IMR-90 (cell line): ENCODE measurements around the gene TBPL1. TPM values are rescaled to one million over a fixed set of nuclear protein-coding genes. Genes with fewer than 3 reads are reported as not detected.

ENCODE experiments used
- ATAC-seq: fragments of 200-7000 bp; cut with Tn5 transposase; 2 replicates; pipeline ENCODE4 v1.9.1; 2020; ENCODE audit warnings: low read depth, mild to moderate bottlenecking, moderate library complexity
- BruUV-seq: library from RNA; stranded (reverse); fragments of 400-500 nt; replicated peaks from 2 replicates; lab custom pipeline; 2021; lab: Mats Ljungman, UMichigan
- CTCF ChIA-PET: fragments of 300-600 bp; formaldehyde crosslinking; extraction: SDS; loops from one replicate; lab custom pipeline; 2021; ENCODE audit warnings: antibody characterized with exemption; lab: Yijun Ruan, JAX
- POLR2A ChIA-PET: fragments of 300-600 bp; sonication (Branson Sonifier 250); formaldehyde crosslinking; loops from one replicate; lab custom pipeline; 2022; ENCODE audit warnings: antibody characterized with exemption; ENCODE audit not compliant: unreplicated experiment; lab: Charles Lee
- DNase-seq: peaks from one replicate; pipeline ENCODE4 v3.0.0; 2013
- H2AFZ ChIP-seq: replicated peaks from 2 replicates; pipeline ENCODE3; 2013; ENCODE audit warnings: low read length, mild to moderate bottlenecking; ENCODE audit not compliant: poor library complexity
- H2AK5ac ChIP-seq: 2 replicates; pipeline ENCODE4 v1.6.1; 2013; ENCODE audit warnings: low read depth, low read length, inconsistent platforms
- H2AK9ac ChIP-seq: replicated peaks from 2 replicates; pipeline ENCODE3; 2013; ENCODE audit warnings: mild to moderate bottlenecking, low read depth, low read length, moderate library complexity; ENCODE audit not compliant: poor library complexity
- H2BK120ac ChIP-seq: 2 replicates; pipeline ENCODE4 v1.6.1; 2013; ENCODE audit warnings: low read depth, low read length, inconsistent platforms
- H2BK15ac ChIP-seq: 3 replicates; pipeline ENCODE4 v1.6.1; 2013; ENCODE audit warnings: low read depth, low read length, inconsistent platforms
- H2BK20ac ChIP-seq: 2 replicates; pipeline ENCODE4 v1.6.1; 2013; ENCODE audit warnings: low read depth, mild to moderate bottlenecking, inconsistent platforms, low read length, moderate library complexity
- H2BK5ac ChIP-seq: 2 replicates; pipeline ENCODE4 v1.6.1; 2013; ENCODE audit warnings: mild to moderate bottlenecking, low read depth, low read length, inconsistent platforms; ENCODE audit not compliant: poor library complexity, severe bottlenecking
- H3K14ac ChIP-seq: replicated peaks from 2 replicates; pipeline ENCODE4 v1.6.1; 2013; ENCODE audit warnings: low read depth, low read length, inconsistent platforms
- H3K18ac ChIP-seq: 2 replicates; pipeline ENCODE4 v1.6.1; 2013; ENCODE audit warnings: low read depth, low read length, control low read depth
- H3K23ac ChIP-seq: 2 replicates; pipeline ENCODE4 v1.6.1; 2013; ENCODE audit warnings: low read depth, low read length, inconsistent platforms
- H3K27ac ChIP-seq: 2 replicates; pipeline ENCODE4 v1.5.1; 2013; ENCODE audit warnings: mild to moderate bottlenecking, control low read depth, low read length; ENCODE audit not compliant: insufficient read depth
- H3K27me3 ChIP-seq: 2 replicates; pipeline ENCODE4 v1.6.1; 2013; ENCODE audit warnings: low read length; ENCODE audit not compliant: control insufficient read depth, insufficient read depth
- H3K36me3 ChIP-seq: 2 replicates; pipeline ENCODE4 v1.6.1; 2013; ENCODE audit warnings: low read length, mixed read lengths; ENCODE audit not compliant: control insufficient read depth, insufficient read depth
- H3K4ac ChIP-seq: 2 replicates; pipeline ENCODE4 v1.6.1; 2013; ENCODE audit warnings: low read depth, low read length, inconsistent platforms
- H3K4me1 ChIP-seq: 2 replicates; pipeline ENCODE4 v1.6.1; 2013; ENCODE audit warnings: low read length, mixed read lengths; ENCODE audit not compliant: control insufficient read depth, insufficient read depth
- H3K4me2 ChIP-seq: 2 replicates; pipeline ENCODE4 v1.6.1; 2013; ENCODE audit warnings: low read depth, mild to moderate bottlenecking, control low read depth, low read length, moderate library complexity
- H3K4me3 ChIP-seq: 2 replicates; pipeline ENCODE4 v1.5.1; 2013; ENCODE audit warnings: low read depth, mild to moderate bottlenecking, control low read depth, low read length, moderate library complexity; ENCODE audit not compliant: insufficient read depth
- H3K56ac ChIP-seq: 2 replicates; pipeline ENCODE4 v1.6.1; 2013; ENCODE audit warnings: low read length, inconsistent platforms; ENCODE audit not compliant: insufficient read depth; ENCODE audit errors: extremely low read depth
- H3K79me1 ChIP-seq, 2 experiments: 2 replicates each; pipeline ENCODE4 v1.6.1; 2013; ENCODE audit warnings: low read length in 2 of 2, inconsistent platforms in 1 of 2, low read depth in 1 of 2
- H3K9ac ChIP-seq: 2 replicates; pipeline ENCODE4 v1.6.1; 2013; ENCODE audit warnings: low read depth, low read length, control low read depth
- H3K9me1 ChIP-seq: 2 replicates; pipeline ENCODE4 v1.6.1; 2013; ENCODE audit warnings: low read length, inconsistent platforms; ENCODE audit not compliant: insufficient read depth
- H3K9me3 ChIP-seq: 2 replicates; pipeline ENCODE4 v1.6.1; 2013; ENCODE audit warnings: low read length; ENCODE audit not compliant: control insufficient read depth, insufficient read depth
- H4K20me1 ChIP-seq: 2 replicates; pipeline ENCODE4 v1.6.1; 2013; ENCODE audit warnings: low read length, inconsistent platforms; ENCODE audit not compliant: insufficient read depth
- H4K5ac ChIP-seq: 2 replicates; pipeline ENCODE4 v1.6.1; 2013; ENCODE audit warnings: mild to moderate bottlenecking, low read depth, low read length, control low read depth
- H4K8ac ChIP-seq, 2 experiments: 2 replicates each; pipeline ENCODE4 v1.6.1; 2013; ENCODE audit warnings: low read depth in 2 of 2, low read length in 2 of 2, control low read depth in 1 of 2, inconsistent platforms in 1 of 2
- H4K91ac ChIP-seq: 2 replicates; pipeline ENCODE4 v1.6.1; 2013; ENCODE audit warnings: low read depth, low read length, inconsistent platforms; ENCODE audit not compliant: insufficient read depth
- BHLHE40 ChIP-seq: fragments of 150-350 bp; IDR thresholded peaks from 2 replicates; pipeline ENCODE4 v1.6.1; 2016; ENCODE audit warnings: mild to moderate bottlenecking, low read depth, low read length
- CEBPB ChIP-seq: IDR thresholded peaks from 2 replicates; pipeline ENCODE4 v1.6.1; 2012; ENCODE audit warnings: low read depth, low read length, improper control_type of control experiment
- CHD1 ChIP-seq: IDR thresholded peaks from 2 replicates; pipeline ENCODE4 v1.6.1; 2012; ENCODE audit warnings: low read depth, low read length, improper control_type of control experiment
- FOS ChIP-seq: fragments of 150-350 bp; IDR thresholded peaks from 2 replicates; pipeline ENCODE4 v1.6.1; 2016; ENCODE audit warnings: low read depth, low read length
- MAFK ChIP-seq: IDR thresholded peaks from 2 replicates; pipeline ENCODE4 v1.6.1; 2012; ENCODE audit warnings: low read depth, low read length, improper control_type of control experiment
- MAZ ChIP-seq: IDR thresholded peaks from 2 replicates; pipeline ENCODE4 v1.6.1; 2012; ENCODE audit warnings: low read depth, mild to moderate bottlenecking, low read length, improper control_type of control experiment, moderate library complexity, borderline replicate concordance
- MXI1 ChIP-seq: IDR thresholded peaks from 2 replicates; pipeline ENCODE4 v1.6.1; 2012; ENCODE audit warnings: low read depth, mild to moderate bottlenecking, low read length, moderate library complexity, borderline replicate concordance
- POLR2A ChIP-seq: IDR thresholded peaks from 2 replicates; pipeline ENCODE4 v1.6.1; 2012; ENCODE audit warnings: mild to moderate bottlenecking, low read depth, low read length
- RAD21 ChIP-seq: IDR thresholded peaks from 2 replicates; pipeline ENCODE4 v1.6.1; 2012; ENCODE audit warnings: low read length, improper control_type of control experiment
- WGBS, 2 experiments: methylation state at CpG; one replicate each; pipeline versions ENCODE4 v1.1.5 to v1.1.7; 2013; ENCODE audit warnings: missing lambda C conversion rate in 2 of 2; ENCODE audit not compliant: insufficient read length in 1 of 2; ENCODE audit errors: extremely low coverage in 2 of 2; 5-methylcytosine and 5-hydroxymethylcytosine counted together
- dilution Hi-C: fragments of 300-500 bp; cut with HindIII; formaldehyde crosslinking; loops from one replicate; pipeline ENCODE4 v1.14.3; 2018; ENCODE audit warnings: low sequenced_read_pairs; ENCODE audit not compliant: unreplicated experiment
- in situ Hi-C: fragments of 300-500 bp; cut with MboI; formaldehyde crosslinking; loops from 3 replicates; pipeline ENCODE4 v1.14.3; 2019; ENCODE audit warnings: low sequenced_read_pairs, inconsistent platforms, mixed read lengths
- intact Hi-C: fragments of 100-400 bp; cut with micrococcal nuclease; formaldehyde crosslinking; loops from 2 replicates; pipeline ENCODE4 v1.10.0; 2022
- polyA plus RNA-seq, 3 experiments: library from polyadenylated mRNA; depleted of rRNA; stranded (reverse); fragments of >200 nt; gene quantifications; 2 replicates each; pipeline ENCODE4 v1.2.3, GENCODE V29; 2012; ENCODE audit warnings: low replicate concordance in 1 of 3
- total RNA-seq: library from RNA; depleted of rRNA; stranded (reverse); fragments of >200 nt; gene quantifications from 2 replicates; pipeline ENCODE4 v1.2.3, GENCODE V29; 2012
- TF ChIP-seq, protein P1 (sequence below): conservative IDR thresholded peaks from 2 replicates; pipeline ENCODE4 v1.5.1; 2012; ENCODE audit warnings: mild to moderate bottlenecking, low read depth, low read length, improper control_type of control experiment

Gene TBPL1
- total and polyA plus RNA-seq, 2 of the 4 experiments (the other 2 are of a cell fraction) = 25.6 to 32.5 TPM

DNA sequence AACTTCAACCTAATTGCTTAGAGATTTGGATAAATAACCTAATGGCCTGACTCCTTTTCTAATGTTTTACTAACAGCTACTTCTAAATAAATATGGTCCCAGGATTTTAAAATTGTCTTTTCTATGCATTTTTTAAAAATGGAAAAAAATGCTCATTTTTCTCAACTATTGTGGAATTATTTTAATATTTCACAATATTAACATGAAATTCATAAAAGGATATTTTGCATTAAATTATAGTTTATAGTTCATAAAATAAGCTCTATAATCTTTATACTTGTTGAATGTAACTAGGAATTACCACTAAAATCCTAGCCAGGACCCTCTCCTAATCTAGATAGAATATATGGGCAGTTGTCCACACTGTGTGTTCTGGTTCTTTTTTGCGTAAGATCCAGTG lies 37.3 kb downstream of the TBPL1 start:
- Histone ChIP-seq H3K9me1 (peaks cover 20% of the 10 kb centered on the region), H4K91ac (peak overlapping the region; percentile 79), H3K4me1 (peaks cover 26% of the 10 kb centered on the region), H3K36me3 (peaks cover 5% of the 10 kb centered on the region; the same call in 1 of the 2 replicates), H2BK20ac (peak overlapping the region; percentile 77), H3K23ac (no peak overlapping the region; the same call in 1 of the 2 replicates), H2BK120ac (peak overlapping the region; percentile 91), H3K9ac (no peak overlapping the region), H4K8ac (peak overlapping the region; percentile 23 to 70; a peak in 2 of 4 replicates), H2BK5ac (peak overlapping the region; percentile 80), H3K79me1 (peaks cover 0 to 4% of the 10 kb centered on the region in 2 experiments; a peak in 1 of 4 replicates), H3K4ac (peak overlapping the region; percentile 89), H3K4me2 (no peak overlapping the region), H3K27ac (peak overlapping the region; percentile 76; the same call in 1 of the 2 replicates), H3K14ac (peak overlapping the region; percentile 88), H3K27me3 (no peaks in the 10 kb centered on the region), H3K56ac (no peak overlapping the region), H3K18ac (peak overlapping the region; percentile 82), H3K9me3 (no peaks in the 10 kb centered on the region), H2BK15ac (peak overlapping the region; percentile 63; the same call in 1 of the 3 replicates), H2AK9ac (no peak overlapping the region), H4K5ac (peak overlapping the region; percentile 80), H3K4me3 (no peak overlapping the region), H2AFZ (no peak overlapping the region), H4K20me1 (peaks cover 4% of the 10 kb centered on the region; the same call in 1 of the 2 replicates), H2AK5ac (peak overlapping the region; percentile 99)
- BruUV-seq = no TSS peak
- dilution Hi-C loops = no loop called here
- in situ Hi-C loops = no loop called here
- ATAC-seq (no peak), DNase-seq (no peak)
- TF ChIP-seq MXI1 = no peak
- TF ChIP-seq, protein P1, sequence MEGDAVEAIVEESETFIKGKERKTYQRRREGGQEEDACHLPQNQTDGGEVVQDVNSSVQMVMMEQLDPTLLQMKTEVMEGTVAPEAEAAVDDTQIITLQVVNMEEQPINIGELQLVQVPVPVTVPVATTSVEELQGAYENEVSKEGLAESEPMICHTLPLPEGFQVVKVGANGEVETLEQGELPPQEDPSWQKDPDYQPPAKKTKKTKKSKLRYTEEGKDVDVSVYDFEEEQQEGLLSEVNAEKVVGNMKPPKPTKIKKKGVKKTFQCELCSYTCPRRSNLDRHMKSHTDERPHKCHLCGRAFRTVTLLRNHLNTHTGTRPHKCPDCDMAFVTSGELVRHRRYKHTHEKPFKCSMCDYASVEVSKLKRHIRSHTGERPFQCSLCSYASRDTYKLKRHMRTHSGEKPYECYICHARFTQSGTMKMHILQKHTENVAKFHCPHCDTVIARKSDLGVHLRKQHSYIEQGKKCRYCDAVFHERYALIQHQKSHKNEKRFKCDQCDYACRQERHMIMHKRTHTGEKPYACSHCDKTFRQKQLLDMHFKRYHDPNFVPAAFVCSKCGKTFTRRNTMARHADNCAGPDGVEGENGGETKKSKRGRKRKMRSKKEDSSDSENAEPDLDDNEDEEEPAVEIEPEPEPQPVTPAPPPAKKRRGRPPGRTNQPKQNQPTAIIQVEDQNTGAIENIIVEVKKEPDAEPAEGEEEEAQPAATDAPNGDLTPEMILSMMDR = no peak
- TF ChIP-seq MAZ = no peak
- no peak for TF ChIP-seq MAFK
- TF ChIP-seq POLR2A = no peak
- TF ChIP-seq CHD1 = no peak
- TF ChIP-seq BHLHE40 = no peak
- TF ChIP-seq RAD21 = no peak
- no peak for TF ChIP-seq FOS
- TF ChIP-seq CEBPB = no peak
- no CpG with 5 or more reads among the region's 1 CpG for WGBS, 2 experiments
- intact Hi-C loops = loop anchor here (5.0 kb wide), 1 partner anchor 72 kb away; no protein-coding TSS in a partner anchor
- POLR2A ChIA-PET = interaction anchor here (1.9 kb wide), 1 partner anchor 13 kb away, joined by 4 read pairs; no protein-coding TSS in a partner anchor
- CTCF ChIA-PET = interaction anchor here (0.8 to 1.4 kb wide), 2 partner anchors 13 to 107 kb away, joined by 3 to 6 read pairs; no protein-coding TSS in a partner anchor
